Measurements from ENCODE around the gene SLC39A11. TPM values are rescaled to one million over a fixed set of nuclear protein-coding genes. Genes with fewer than 3 reads are reported as not detected.

The SLC39A11 gene
- total and polyA plus RNA-seq, 2 donors (not counting 1 experiment from before 2014, with no cell fraction given) = 12.7 to 27.4 TPM

- no peaks in the 10 kb centered on the region for H3K9me3 ChIP-seq (ENCODE audit: control insufficient read depth, insufficient read depth, low read depth, low read length)
- H3K9ac ChIP-seq (ENCODE audit: insufficient read depth, low read length) = no peak overlapping the region
- no peaks in the 10 kb centered on the region for H3K4me1 ChIP-seq (ENCODE audit: control insufficient read depth, extremely low read depth, insufficient read depth, low read length)
- H3K79me2 ChIP-seq (ENCODE audit: control insufficient read depth, insufficient read depth, low read length) = no peaks in the 10 kb centered on the region
- DNase-seq (ENCODE audit: low read depth in 2 of 2) = peak in 1 of 2 donors; percentile 35
- TF ChIP-seq EZH2 (IDR thresholded peaks at IDR 0.05; ENCODE audit: low read length, missing control alignments) (no peak), CTCF (conservative IDR thresholded peaks at IDR 0.05 in 1 of 2, IDR thresholded peaks at IDR 0.05 in 1 of 2; ENCODE audit: low read depth in 1 of 2, low read length in 2 of 2) (no peak)
- no peaks in the 10 kb centered on the region for H4K20me1 ChIP-seq (ENCODE audit: control insufficient read depth, extremely low read depth, insufficient read depth, low read length)
- no peak overlapping the region for H3K27ac ChIP-seq (ENCODE audit: insufficient read depth, low read length)
- H3K4me3 ChIP-seq (replicated peaks in 1 of 4; ENCODE audit: control extremely low read depth in 1 of 4, insufficient read depth in 1 of 4, low read depth in 3 of 4, low read length in 4 of 4) = no peak overlapping the region
- no peaks in the 10 kb centered on the region for H3K27me3 ChIP-seq (ENCODE audit: control insufficient read depth, insufficient read depth, low read length)
- no peak overlapping the region for H2AFZ ChIP-seq (ENCODE audit: low read length)
- H3K36me3 ChIP-seq (ENCODE audit: control insufficient read depth, insufficient read depth, low read length) = no peaks in the 10 kb centered on the region
- H3K4me2 ChIP-seq (ENCODE audit: extremely low read depth, insufficient read depth, low read length) = no peak overlapping the region
Measured at GRCh38 chr17:72942579-72942978, 149.9 kb downstream of the SLC39A11 start.

GRCh38 chr17:72940496-72940895 is 152.0 kb downstream of the SLC39A11 start:
- H2AFZ ChIP-seq (ENCODE audit: low read length) = no peak overlapping the region

GRCh38 chr17:72938482-72938881 is 154.0 kb downstream of the SLC39A11 start:
- no peaks in the 10 kb centered on the region for H3K36me3 ChIP-seq (ENCODE audit: control insufficient read depth, insufficient read depth, low read length)
- H3K79me2 ChIP-seq (ENCODE audit: control insufficient read depth, insufficient read depth, low read length) = no peaks in the 10 kb centered on the region
- no peak overlapping the region for H3K27ac ChIP-seq (ENCODE audit: insufficient read depth, low read length)
- no peak for DNase-seq (ENCODE audit: low read depth in 2 of 2)
- no peaks in the 10 kb centered on the region for H3K27me3 ChIP-seq (ENCODE audit: control insufficient read depth, insufficient read depth, low read length)
- H3K4me2 ChIP-seq (ENCODE audit: extremely low read depth, insufficient read depth, low read length) = no peak overlapping the region
- no peaks in the 10 kb centered on the region for H3K9me3 ChIP-seq (ENCODE audit: control insufficient read depth, insufficient read depth, low read depth, low read length)
- H4K20me1 ChIP-seq (ENCODE audit: control insufficient read depth, extremely low read depth, insufficient read depth, low read length) = no peaks in the 10 kb centered on the region
- no peak overlapping the region for H2AFZ ChIP-seq (ENCODE audit: low read length)
- no peak for TF ChIP-seq EZH2 (IDR thresholded peaks at IDR 0.05; ENCODE audit: low read length, missing control alignments)
- TF ChIP-seq CTCF (conservative IDR thresholded peaks at IDR 0.05 in 1 of 2, IDR thresholded peaks at IDR 0.05 in 1 of 2; ENCODE audit: low read depth in 1 of 2, low read length in 2 of 2) = no peak
- no peak overlapping the region for H3K4me3 ChIP-seq (replicated peaks in 1 of 4; ENCODE audit: control extremely low read depth in 1 of 4, insufficient read depth in 1 of 4, low read depth in 3 of 4, low read length in 4 of 4)
- no peaks in the 10 kb centered on the region for H3K4me1 ChIP-seq (ENCODE audit: control insufficient read depth, extremely low read depth, insufficient read depth, low read length)
- H3K9ac ChIP-seq (ENCODE audit: insufficient read depth, low read length) = no peak overlapping the region

More at GRCh38 chr17:72940496-72940895, 152.0 kb downstream of the SLC39A11 start:
- H3K4me2 ChIP-seq (ENCODE audit: extremely low read depth, insufficient read depth, low read length) = no peak overlapping the region
- no peak overlapping the region for H3K4me3 ChIP-seq (replicated peaks in 1 of 4; ENCODE audit: control extremely low read depth in 1 of 4, insufficient read depth in 1 of 4, low read depth in 3 of 4, low read length in 4 of 4)
- no peaks in the 10 kb centered on the region for H3K79me2 ChIP-seq (ENCODE audit: control insufficient read depth, insufficient read depth, low read length)
- no peak overlapping the region for H3K9ac ChIP-seq (ENCODE audit: insufficient read depth, low read length)
- H3K4me1 ChIP-seq (ENCODE audit: control insufficient read depth, extremely low read depth, insufficient read depth, low read length) = no peaks in the 10 kb centered on the region
- H3K9me3 ChIP-seq (ENCODE audit: control insufficient read depth, insufficient read depth, low read depth, low read length) = no peaks in the 10 kb centered on the region
- no peaks in the 10 kb centered on the region for H3K27me3 ChIP-seq (ENCODE audit: control insufficient read depth, insufficient read depth, low read length)
- H3K27ac ChIP-seq (ENCODE audit: insufficient read depth, low read length) = no peak overlapping the region
- no peak for DNase-seq (ENCODE audit: low read depth in 2 of 2)
- no peak for TF ChIP-seq CTCF (conservative IDR thresholded peaks at IDR 0.05 in 1 of 2, IDR thresholded peaks at IDR 0.05 in 1 of 2; ENCODE audit: low read depth in 1 of 2, low read length in 2 of 2)
- TF ChIP-seq EZH2 (IDR thresholded peaks at IDR 0.05; ENCODE audit: low read length, missing control alignments) = no peak
- H4K20me1 ChIP-seq (ENCODE audit: control insufficient read depth, extremely low read depth, insufficient read depth, low read length) = no peaks in the 10 kb centered on the region
- H3K36me3 ChIP-seq (ENCODE audit: control insufficient read depth, insufficient read depth, low read length) = no peaks in the 10 kb centered on the region

All from fibroblast of lung (primary cell).